MCF 10A (cell line): ENCODE measurements around the gene ST3GAL6. TPM values are rescaled to one million over a fixed set of nuclear protein-coding genes. Genes with fewer than 3 reads are reported as not detected.

ENCODE experiments used
- BruUV-seq: library from RNA; stranded (reverse); fragments of 400-500 nt; replicated peaks from 2 replicates; lab custom pipeline; 2021; lab: Mats Ljungman, UMichigan
- CTCF ChIA-PET: fragments of 300-600 bp; sonication (Branson Sonifier 250); formaldehyde crosslinking; extraction: SDS; loops from one replicate; lab custom pipeline; 2021; ENCODE audit warnings: antibody characterized with exemption, inconsistent platforms; lab: Yijun Ruan, JAX
- POLR2A ChIA-PET: fragments of 300-600, 350-650 bp; sonication (Branson Sonifier 250); formaldehyde crosslinking; extraction: SDS; loops from one replicate; lab custom pipeline; 2020; ENCODE audit warnings: antibody characterized with exemption, inconsistent platforms; lab: Yijun Ruan, JAX
- DNase-seq: peaks from one replicate; pipeline ENCODE4 v3.0.0-alpha.2; 2018; ENCODE audit not compliant: unreplicated experiment
- H3K27ac Mint-ChIP-seq: one replicate; pipeline ENCODE4 v1.8.0; 2022; ENCODE audit warnings: mild to moderate bottlenecking, low read depth, mixed read lengths; ENCODE audit not compliant: unreplicated experiment
- H3K27me3 Mint-ChIP-seq: one replicate; pipeline ENCODE4 v1.8.0; 2022; ENCODE audit warnings: mixed read lengths; ENCODE audit not compliant: insufficient read depth, unreplicated experiment
- H3K36me3 Mint-ChIP-seq: one replicate; pipeline ENCODE4 v1.8.0; 2022; ENCODE audit warnings: mild to moderate bottlenecking, moderate library complexity, mixed read lengths; ENCODE audit not compliant: insufficient read depth, unreplicated experiment
- H3K4me1 Mint-ChIP-seq: one replicate; pipeline ENCODE4 v1.8.0; 2022; ENCODE audit warnings: mixed read lengths; ENCODE audit not compliant: insufficient read depth, unreplicated experiment
- H3K4me3 Mint-ChIP-seq: one replicate; pipeline ENCODE4 v1.8.0; 2022; ENCODE audit warnings: mild to moderate bottlenecking, moderate library complexity, mixed read lengths; ENCODE audit not compliant: unreplicated experiment
- H3K9me3 Mint-ChIP-seq: one replicate; pipeline ENCODE4 v1.8.0; 2022; ENCODE audit warnings: mixed read lengths; ENCODE audit not compliant: unreplicated experiment
- intact Hi-C: fragments of 100-400 bp; cut with micrococcal nuclease; formaldehyde crosslinking; loops from 2 replicates; pipeline ENCODE4 v1.14.1; 2022
- total RNA-seq: library from RNA; stranded (reverse); gene quantifications from 2 replicates; pipeline ENCODE4 v1.2.3, GENCODE V29; 2022
- TF ChIP-seq, protein P1 (sequence below): fragments of 200-600 bp; IDR thresholded peaks from one replicate; pipeline ENCODE4 v1.8.0; 2022; ENCODE audit warnings: antibody characterized with exemption, mild to moderate bottlenecking; ENCODE audit not compliant: unreplicated experiment

Gene ST3GAL6
- total RNA-seq, 1 experiment from 2014 or later: 1.2 TPM

DNA sequence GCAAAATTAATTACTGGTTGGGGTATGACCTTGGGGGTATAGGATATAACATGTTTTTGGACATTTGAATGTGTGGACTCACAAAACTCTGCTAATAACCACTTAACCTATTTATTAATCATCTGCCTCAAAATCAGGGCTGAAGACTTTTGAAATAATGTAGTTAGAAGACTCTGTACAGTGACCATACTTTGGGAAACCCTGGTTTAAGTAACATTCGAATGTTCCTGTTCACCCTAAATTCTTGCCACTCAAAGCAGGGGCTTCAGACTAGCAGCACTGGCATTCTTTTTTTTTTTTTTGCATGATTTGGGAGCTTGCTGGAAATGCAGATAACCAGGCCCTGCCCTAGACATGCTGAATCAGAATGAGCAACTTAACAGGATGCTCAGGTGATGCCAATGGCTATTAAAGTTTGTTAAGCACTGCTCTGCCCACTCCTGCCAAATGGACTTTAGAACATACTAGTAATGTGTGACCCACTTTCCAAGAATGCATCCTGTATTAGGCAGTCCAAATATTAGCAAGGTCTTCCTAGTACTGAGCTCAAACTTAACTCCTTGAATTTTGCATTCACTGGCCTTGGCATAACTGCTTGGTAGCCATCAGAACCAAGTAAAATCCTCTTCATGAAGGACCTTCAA lies 12.7 kb upstream of the ST3GAL6 start:
- TF ChIP-seq, protein P1, sequence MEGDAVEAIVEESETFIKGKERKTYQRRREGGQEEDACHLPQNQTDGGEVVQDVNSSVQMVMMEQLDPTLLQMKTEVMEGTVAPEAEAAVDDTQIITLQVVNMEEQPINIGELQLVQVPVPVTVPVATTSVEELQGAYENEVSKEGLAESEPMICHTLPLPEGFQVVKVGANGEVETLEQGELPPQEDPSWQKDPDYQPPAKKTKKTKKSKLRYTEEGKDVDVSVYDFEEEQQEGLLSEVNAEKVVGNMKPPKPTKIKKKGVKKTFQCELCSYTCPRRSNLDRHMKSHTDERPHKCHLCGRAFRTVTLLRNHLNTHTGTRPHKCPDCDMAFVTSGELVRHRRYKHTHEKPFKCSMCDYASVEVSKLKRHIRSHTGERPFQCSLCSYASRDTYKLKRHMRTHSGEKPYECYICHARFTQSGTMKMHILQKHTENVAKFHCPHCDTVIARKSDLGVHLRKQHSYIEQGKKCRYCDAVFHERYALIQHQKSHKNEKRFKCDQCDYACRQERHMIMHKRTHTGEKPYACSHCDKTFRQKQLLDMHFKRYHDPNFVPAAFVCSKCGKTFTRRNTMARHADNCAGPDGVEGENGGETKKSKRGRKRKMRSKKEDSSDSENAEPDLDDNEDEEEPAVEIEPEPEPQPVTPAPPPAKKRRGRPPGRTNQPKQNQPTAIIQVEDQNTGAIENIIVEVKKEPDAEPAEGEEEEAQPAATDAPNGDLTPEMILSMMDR: no peak
- Mint-ChIP-seq H3K4me1 (peaks cover 5% of the 10 kb centered on the region), H3K36me3 (no peaks in the 10 kb centered on the region), H3K27ac (no peak overlapping the region), H3K9me3 (no peaks in the 10 kb centered on the region), H3K27me3 (no peaks in the 10 kb centered on the region), H3K4me3 (no peak overlapping the region)
- intact Hi-C loops: no loop called here
- no peak for DNase-seq
- ChIA-PET CTCF (no interaction called here), POLR2A (interaction anchor here (0.6 kb wide), 1 partner anchor 1060 kb away, joined by 3 read pairs; no protein-coding TSS in a partner anchor)
- no TSS peak for BruUV-seq

DNA sequence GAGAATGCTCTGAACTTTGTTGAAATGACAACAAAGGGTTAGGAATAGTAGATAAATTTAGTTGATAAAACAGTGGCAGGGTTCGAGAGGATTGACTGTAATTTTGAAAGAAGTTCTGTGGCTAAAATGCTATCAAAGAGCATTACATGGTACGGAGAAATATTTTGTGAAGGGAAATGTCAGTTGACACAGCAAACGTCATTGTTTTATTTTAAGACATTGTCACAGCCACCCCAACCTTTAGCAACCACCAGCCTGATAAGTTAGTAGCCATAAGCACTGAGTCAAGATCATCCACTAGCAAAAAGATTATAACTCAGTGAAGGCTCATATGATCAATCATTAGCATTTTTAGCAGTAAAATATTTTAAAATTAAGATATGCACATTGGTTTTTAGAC lies 8.7 kb upstream of the ST3GAL6 start:
- Mint-ChIP-seq H3K4me1 (no peaks in the 10 kb centered on the region), H3K9me3 (no peaks in the 10 kb centered on the region), H3K36me3 (no peaks in the 10 kb centered on the region), H3K27me3 (no peaks in the 10 kb centered on the region), H3K27ac (no peak overlapping the region), H3K4me3 (no peak overlapping the region)
- POLR2A ChIA-PET: no interaction called here
- DNase-seq: no peak
- intact Hi-C loops: no loop called here
- TF ChIP-seq, protein P1: no peak
- CTCF ChIA-PET: no interaction called here
- BruUV-seq: no TSS peak

DNA sequence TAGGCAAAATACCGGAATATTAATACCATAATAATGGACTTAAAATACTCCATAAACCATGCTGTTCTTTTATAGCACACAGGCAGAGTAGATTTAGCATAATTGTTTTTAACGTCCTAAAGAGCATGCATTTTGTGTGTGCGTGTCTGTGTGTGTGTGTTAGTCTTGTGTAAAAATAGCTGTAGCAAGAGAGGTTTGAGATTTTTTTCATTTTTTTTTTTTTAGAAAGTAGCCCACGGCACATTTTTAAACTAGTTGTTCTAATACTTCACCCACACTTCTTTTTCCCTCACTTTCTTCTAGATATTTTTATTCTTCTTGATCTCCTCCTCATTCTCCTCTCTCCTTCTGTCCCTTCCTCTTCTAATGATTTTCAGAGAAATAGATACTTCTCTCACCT lies 7.5 kb upstream of the ST3GAL6 start:
- CTCF ChIA-PET: interaction anchor here (0.7 to 0.8 kb wide), 3 partner anchors 23 to 429 kb away, joined by 3 to 4 read pairs (median 3); no protein-coding TSS in a partner anchor
- BruUV-seq: no TSS peak
- intact Hi-C loops: no loop called here

DNA sequence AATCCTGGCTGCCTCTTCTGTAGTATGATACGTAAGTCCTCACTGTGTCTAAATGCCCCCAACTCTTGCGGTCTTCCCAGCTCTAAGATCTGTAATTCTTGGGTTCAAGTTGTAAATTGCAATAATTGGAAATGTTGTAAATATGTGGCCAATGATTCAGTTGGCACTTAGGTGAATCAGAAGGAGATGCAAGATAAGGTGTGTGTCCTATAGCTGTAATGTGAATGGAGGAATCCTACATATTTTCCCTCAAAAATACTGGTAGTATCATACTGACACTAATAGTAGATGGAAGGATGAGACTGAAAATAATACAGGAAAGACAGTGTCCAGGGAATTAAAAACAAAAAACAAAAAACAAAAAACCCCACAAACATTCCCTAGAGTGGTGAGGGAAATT lies 3.5 kb upstream of the ST3GAL6 start:
- H3K9me3 Mint-ChIP-seq: no peaks in the 10 kb centered on the region
- POLR2A ChIA-PET: interaction anchor here (1.4 kb wide), 1 partner anchor 12 kb away, joined by 4 read pairs; no protein-coding TSS in a partner anchor
- no peak overlapping the region for H3K4me3 Mint-ChIP-seq
- peaks cover 15% of the 10 kb centered on the region for H3K4me1 Mint-ChIP-seq
- CTCF ChIA-PET: interaction anchor here (1.6 kb wide), 1 partner anchor 17 kb away, joined by 3 read pairs; no protein-coding TSS in a partner anchor
- no peak overlapping the region for H3K27ac Mint-ChIP-seq
- BruUV-seq: no TSS peak
- no peaks in the 10 kb centered on the region for H3K27me3 Mint-ChIP-seq
- intact Hi-C loops: no loop called here
- TF ChIP-seq, protein P1: no peak
- DNase-seq: no peak
- H3K36me3 Mint-ChIP-seq: no peaks in the 10 kb centered on the region

More for the DNA sequence above, 7.5 kb upstream of the ST3GAL6 start:
- TF ChIP-seq, protein P1: no peak
- no peaks in the 10 kb centered on the region for H3K36me3 Mint-ChIP-seq
- no peak overlapping the region for H3K4me3 Mint-ChIP-seq
- no peak overlapping the region for H3K27ac Mint-ChIP-seq
- no peak for DNase-seq
- no peaks in the 10 kb centered on the region for H3K9me3 Mint-ChIP-seq
- POLR2A ChIA-PET: interaction anchor here (0.7 to 0.9 kb wide), 2 partner anchors 8 to 26 kb away, joined by 3 read pairs; no protein-coding TSS in a partner anchor
- H3K4me1 Mint-ChIP-seq: no peaks in the 10 kb centered on the region
- H3K27me3 Mint-ChIP-seq: no peaks in the 10 kb centered on the region
